GM12801 (cell line): ENCODE results near the gene ZCCHC9.

Experiments
- CTCF ChIP-seq: IDR thresholded peaks from one replicate; pipeline ENCODE4 v1.5.1; 2011; ENCODE audit warnings: control low read depth; ENCODE audit not compliant: insufficient read length; ENCODE audit errors: extremely low read depth

ZCCHC9 gene

GRCh38 chr5:81334304-81335061, 33.1 kb downstream of the ZCCHC9 start:
- no peak for TF ChIP-seq CTCF

- no peak for TF ChIP-seq CTCF
Observed at GRCh38 chr5:81335946-81336345, 34.6 kb downstream of the ZCCHC9 start.

GRCh38 chr5:81336556-81336955, 35.2 kb downstream of the ZCCHC9 start:
- TF ChIP-seq CTCF = no peak

GRCh38 chr5:81337803-81338202, 36.4 kb downstream of the ZCCHC9 start:
- no peak for TF ChIP-seq CTCF

- TF ChIP-seq CTCF = no peak
Observed at GRCh38 chr5:81344736-81345135, 43.3 kb downstream of the ZCCHC9 start.

- no peak for TF ChIP-seq CTCF
Observed at GRCh38 chr5:81345411-81346003, 44.1 kb downstream of the ZCCHC9 start.

GRCh38 chr5:81349161-81349560, 47.8 kb downstream of the ZCCHC9 start:
- TF ChIP-seq CTCF = no peak
